Ishikawa (cell line): Measurements from ENCODE around the gene OGFOD2.

ENCODE experiments used
- EP300 ChIP-seq: IDR thresholded peaks from 2 replicates; pipeline ENCODE4 v1.6.1; 2012; ENCODE audit warnings: borderline replicate concordance
- FOXM1 ChIP-seq: IDR thresholded peaks from 2 replicates; pipeline ENCODE4 v1.6.1; 2012; ENCODE audit warnings: low read depth, borderline replicate concordance
- MAX ChIP-seq: IDR thresholded peaks from 2 replicates; pipeline ENCODE4 v1.6.1; 2012
- NFIC ChIP-seq: IDR thresholded peaks from 2 replicates; pipeline ENCODE4 v1.6.1; 2012
- RAD21 ChIP-seq: IDR thresholded peaks from 2 replicates; pipeline ENCODE4 v1.6.1; 2012; ENCODE audit warnings: low read depth
- TEAD4 ChIP-seq: IDR thresholded peaks from 2 replicates; pipeline ENCODE4 v1.6.1; 2012
- YY1 ChIP-seq: IDR thresholded peaks from 2 replicates; pipeline ENCODE4 v1.6.1; 2012; ENCODE audit warnings: low read depth

DNA sequence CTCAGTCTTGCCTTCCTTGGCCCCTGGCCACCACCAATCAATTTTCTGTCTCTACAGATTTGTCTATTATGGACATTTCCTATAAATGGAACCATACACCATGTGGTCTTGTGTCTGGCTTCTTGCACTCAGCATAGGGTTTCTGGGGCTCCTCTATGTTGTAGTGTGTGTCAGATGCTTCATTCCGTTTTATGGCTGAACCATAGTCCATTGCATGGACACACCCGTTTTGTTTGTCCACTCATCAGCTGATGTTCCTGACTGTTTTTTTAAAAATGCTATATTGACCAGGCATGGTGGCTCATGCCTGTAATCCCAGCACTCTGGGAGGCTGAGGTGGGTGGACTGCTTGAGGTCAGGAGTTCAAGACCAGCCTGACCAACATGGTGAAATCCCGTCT lies 26.4 kb downstream of the OGFOD2 start:
- no peak for TF ChIP-seq MAX
- no peak for TF ChIP-seq NFIC
- no peak for TF ChIP-seq EP300
- no peak for TF ChIP-seq YY1
- TF ChIP-seq FOXM1: no peak
- TF ChIP-seq TEAD4: no peak
- TF ChIP-seq RAD21: no peak
